Peyer's patch (tissue), 4 donors: ENCODE measurements around the gene WNT3A.

Experiments
- CTCF ChIP-seq, 6 experiments: fragments of 450-650 bp in 4 of 6; fragments of 200-600 bp in 2 of 6; sonication (generic) in 1 of 6; IDR thresholded peaks; one replicate each; pipeline ENCODE4 v1.5.1; 2017 to 2019; ENCODE audit warnings: antibody characterized with exemption in 6 of 6, mild to moderate bottlenecking in 3 of 6, moderate library complexity in 1 of 6
- POLR2A ChIP-seq, 2 donors: fragments of 450-650 bp; IDR thresholded peaks; one replicate each; pipeline ENCODE4 v1.5.1; 2017; ENCODE audit warnings: antibody characterized with exemption in 2 of 2, mild to moderate bottlenecking in 2 of 2, moderate library complexity in 2 of 2

DNA sequence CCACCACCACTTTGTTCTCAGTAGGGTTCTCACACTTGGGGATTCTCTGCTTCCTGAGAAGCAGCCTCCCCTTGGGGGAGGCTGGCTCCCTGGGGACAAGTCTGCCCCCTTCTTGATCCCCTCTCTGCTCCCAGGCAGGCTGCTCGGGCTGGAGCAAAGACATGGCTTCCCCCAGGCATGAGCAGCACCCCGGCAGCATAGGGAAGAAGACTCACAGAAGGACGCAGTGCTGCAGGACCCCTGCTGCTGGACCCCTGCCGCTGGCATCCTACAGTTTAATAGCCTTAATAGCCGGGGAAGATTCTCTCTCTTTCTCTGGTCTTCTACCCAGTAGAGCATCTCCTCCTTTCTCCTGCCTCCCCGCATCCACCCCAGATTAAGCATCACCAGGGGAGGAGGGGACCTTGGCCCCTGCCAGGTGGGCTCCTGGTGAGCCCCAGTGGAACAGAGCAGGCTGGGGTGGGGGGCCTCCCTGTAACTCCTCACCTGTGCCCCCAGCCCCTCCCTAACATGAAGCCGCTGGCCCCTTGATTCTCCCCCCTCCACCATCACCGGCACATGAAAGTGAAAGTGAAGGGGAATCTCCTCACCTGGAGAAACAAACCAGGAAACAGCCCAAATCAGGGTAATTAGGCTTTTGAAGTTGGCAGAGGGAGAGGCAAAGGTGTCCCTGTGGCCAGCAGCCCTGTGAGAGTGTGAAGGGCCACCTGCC, 2.5 kb downstream of the WNT3A start:
- TF ChIP-seq POLR2A (IDR thresholded peaks at IDR 0.05) (no peak), CTCF (IDR thresholded peaks at IDR 0.05) (no peak)
